Right lobe of liver (tissue), 6 donors: ENCODE data around the gene TLL2. TPM values are rescaled to one million over a fixed set of nuclear protein-coding genes. Genes with fewer than 3 reads are reported as not detected.
A peak's percentile ranks its signal among the peaks of the same experiment; 100 is the strongest.

ENCODE experiments used
- ATAC-seq, 4 donors: fragments of 200-7000 bp; cut with Tn5 transposase; one replicate each; pipeline ENCODE4 v1.9.1; 2020; ENCODE audit warnings: mild to moderate bottlenecking in 4 of 4, moderate library complexity in 4 of 4
- DNase-seq, 3 donors: peaks; one replicate each; pipeline ENCODE4 v3.0.0-alpha.2; 2020
- H3K27ac ChIP-seq, 3 donors: fragments of 200-600 bp; one replicate each; pipeline ENCODE4 v1.8.0; 2022
- H3K27me3 ChIP-seq, 2 donors: fragments of 200-600 bp; one replicate each; pipeline ENCODE4 v1.8.0; 2022
- H3K36me3 ChIP-seq, 4 donors: fragments of 200-600 bp; sonication (generic) in 1 of 4; one replicate each; pipeline versions ENCODE4 v1.5.1 to v1.8.0; 2017 to 2022; ENCODE audit warnings: control low read depth in 1 of 4
- H3K4me1 ChIP-seq, 4 donors: fragments of 200-600 bp; sonication (generic) in 1 of 4; one replicate each; pipeline versions ENCODE4 v1.5.1 to v1.8.0; 2017 to 2022; ENCODE audit warnings: control low read depth in 1 of 4
- H3K4me3 ChIP-seq, 3 donors: fragments of 200-600 bp; one replicate each; pipeline ENCODE4 v1.8.0; 2022
- H3K9me3 ChIP-seq, 4 donors: fragments of 200-600 bp; sonication (generic) in 1 of 4; one replicate each; pipeline versions ENCODE4 v1.5.1 to v1.8.0; 2017 to 2022; ENCODE audit warnings: control low read depth in 1 of 4
- CTCF ChIP-seq, 4 donors: fragments of 200-600 bp in 3 of 4; fragments of 450-650 bp in 1 of 4; IDR thresholded peaks; one replicate each; pipeline versions ENCODE4 v1.5.1 to v1.8.0; 2016 to 2022; ENCODE audit warnings: antibody characterized with exemption in 4 of 4, mild to moderate bottlenecking in 2 of 4
- POLR2A ChIP-seq: fragments of 450-650 bp; IDR thresholded peaks from one replicate; pipeline ENCODE4 v1.6.1; 2017; ENCODE audit warnings: antibody characterized with exemption, mild to moderate bottlenecking
- WGBS: methylation state at CpG from one replicate; pipeline ENCODE4 v1.1.6; 2018; ENCODE audit warnings: low coverage, low lambda C conversion rate; ENCODE audit not compliant: insufficient coverage; ENCODE audit errors: missing lambda C conversion rate; 5-methylcytosine and 5-hydroxymethylcytosine counted together
- intact Hi-C, 2 donors: fragments of 100-400 bp; cut with DNase I; formaldehyde crosslinking; loops; one replicate each; pipeline versions ENCODE4 v1.11.2 to v1.14.1; 2022
- total RNA-seq, 6 experiments: library from RNA; depleted of rRNA in 2 of 6; stranded (reverse); fragments of >200 nt in 2 of 6; fragmentation: NEBNext Ultra II Directional in 3 of 6; extraction: Animal tissue kit (Norgen Biotek cat#: 25700) in 3 of 6; gene quantifications; one replicate each; pipeline versions ENCODE4 v1.1.0 to v1.2.4, GENCODE V29; 2016 to 2023
- donor health status: DM: no; HTN: yes; CAD: no.
- donor health status: DM: no; HTN: no; CAD: no.
- donor health status: DM: no; HTN: no; CAD: no.
- donor health status: DM: no; HTN: yes; CAD: no.
- donor health status: DM: no; HTN: yes; CAD: no.

The TLL2 gene
- total RNA-seq, 6 experiments from 2014 or later: 0.11 to 0.14 TPM; not detected in 4

DNA sequence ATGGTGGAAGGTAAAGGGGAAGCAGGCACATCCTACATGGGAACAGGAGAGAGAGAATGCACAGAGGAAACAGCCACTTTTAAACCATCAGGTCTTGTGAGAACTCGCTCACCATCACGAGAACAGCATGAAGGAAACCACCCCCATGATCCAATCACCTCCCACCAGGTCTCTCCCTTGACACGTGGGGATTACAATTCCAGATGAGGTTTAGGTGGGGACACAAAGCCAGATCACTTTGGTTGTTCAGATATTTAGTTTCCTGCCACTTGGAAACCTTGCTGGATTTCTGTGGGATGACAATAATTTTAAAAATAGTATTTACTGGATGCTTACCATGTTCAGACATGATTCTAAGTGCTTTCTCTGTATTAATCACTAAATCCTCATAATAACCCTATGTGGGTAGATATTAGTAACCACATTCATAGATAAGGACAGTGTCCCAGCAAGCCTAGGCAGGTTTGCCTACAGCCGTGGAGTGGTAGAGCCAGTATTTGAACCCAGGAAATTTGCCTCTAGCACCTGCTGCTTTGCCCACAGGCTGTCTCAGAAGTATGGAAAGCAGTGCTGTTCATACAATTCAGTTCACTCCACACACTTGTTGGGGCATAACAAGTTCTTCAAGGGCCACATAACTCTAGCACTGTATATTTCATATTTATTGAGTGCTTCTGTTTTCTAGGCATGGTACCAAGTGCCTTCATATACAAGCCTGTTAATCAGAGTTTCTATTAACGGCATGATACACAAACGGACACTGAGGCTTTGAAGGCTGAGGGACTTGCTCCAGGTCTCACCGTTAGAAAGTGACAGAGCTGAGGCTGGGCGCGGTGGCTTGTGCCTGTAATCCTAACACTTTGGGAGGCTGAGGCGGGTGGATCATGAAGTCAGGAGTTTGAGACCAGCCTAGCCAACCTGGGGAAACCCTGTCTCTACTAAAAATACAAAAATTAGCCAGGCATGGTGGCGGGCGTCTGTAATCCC lies 8.3 kb downstream of the TLL2 start:
- intact Hi-C loops: loop anchor here in 1 of 2 donors (5.0 kb wide), 1 partner anchor 133 kb away; no protein-coding TSS in a partner anchor
- H3K4me1 ChIP-seq: no peaks in the 10 kb centered on the region
- no peak overlapping the region for H3K27ac ChIP-seq
- no peaks in the 10 kb centered on the region for H3K27me3 ChIP-seq
- H3K9me3 ChIP-seq: no peaks in the 10 kb centered on the region
- WGBS: 56% methylated on average over 5 of the region's 12 CpGs
- no peak for DNase-seq
- ATAC-seq: no peak
- H3K36me3 ChIP-seq: no peaks in the 10 kb centered on the region
- TF ChIP-seq CTCF (IDR thresholded peaks at IDR 0.05) (no peak), POLR2A (no peak)
- H3K4me3 ChIP-seq: no peak overlapping the region

DNA sequence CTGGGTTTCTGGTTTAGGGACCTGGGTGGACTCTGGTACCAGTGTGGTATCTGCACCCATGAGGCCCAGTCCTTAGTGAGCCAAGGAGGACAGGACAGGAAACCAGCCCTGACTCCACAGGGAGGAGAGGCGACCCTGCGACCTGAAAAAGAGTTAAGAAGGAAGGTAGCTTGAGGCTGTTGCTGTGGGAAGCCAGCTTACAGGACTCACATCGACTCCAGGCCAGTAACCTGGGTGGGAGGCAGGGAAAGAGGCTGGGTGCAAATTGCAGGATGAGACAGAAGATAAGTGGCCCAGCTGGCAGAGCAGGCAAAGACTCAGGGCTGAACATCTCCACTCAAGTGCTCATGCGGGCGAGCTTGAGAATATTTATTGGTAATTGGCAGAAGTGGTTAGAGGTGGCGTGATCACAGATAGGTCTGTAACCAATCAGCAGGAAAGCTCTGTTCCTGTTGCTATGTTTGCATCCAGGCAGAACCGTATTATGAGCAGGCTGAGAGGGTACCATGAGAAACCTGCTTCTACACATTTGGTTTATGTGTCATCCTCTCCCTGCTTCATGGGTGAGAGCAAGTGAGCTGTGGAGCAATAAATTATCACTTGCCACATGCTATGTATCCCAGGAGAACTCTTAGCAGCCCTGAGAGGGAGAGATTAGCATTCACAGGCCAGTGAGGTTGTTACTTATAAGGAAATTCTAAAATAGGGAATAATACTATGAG lies 11.0 kb downstream of the TLL2 start:
- H3K27ac ChIP-seq: no peak overlapping the region
- intact Hi-C loops: no loop called here
- no peak overlapping the region for H3K4me3 ChIP-seq
- ATAC-seq: no peak
- no peak for TF ChIP-seq CTCF (IDR thresholded peaks at IDR 0.05)
- no peak for TF ChIP-seq POLR2A
- H3K4me1 ChIP-seq: no peaks in the 10 kb centered on the region
- WGBS: 84% methylated on average over 4 of the region's 7 CpGs
- no peaks in the 10 kb centered on the region for H3K27me3 ChIP-seq
- no peak for DNase-seq
- H3K9me3 ChIP-seq: no peaks in the 10 kb centered on the region
- no peaks in the 10 kb centered on the region for H3K36me3 ChIP-seq

DNA sequence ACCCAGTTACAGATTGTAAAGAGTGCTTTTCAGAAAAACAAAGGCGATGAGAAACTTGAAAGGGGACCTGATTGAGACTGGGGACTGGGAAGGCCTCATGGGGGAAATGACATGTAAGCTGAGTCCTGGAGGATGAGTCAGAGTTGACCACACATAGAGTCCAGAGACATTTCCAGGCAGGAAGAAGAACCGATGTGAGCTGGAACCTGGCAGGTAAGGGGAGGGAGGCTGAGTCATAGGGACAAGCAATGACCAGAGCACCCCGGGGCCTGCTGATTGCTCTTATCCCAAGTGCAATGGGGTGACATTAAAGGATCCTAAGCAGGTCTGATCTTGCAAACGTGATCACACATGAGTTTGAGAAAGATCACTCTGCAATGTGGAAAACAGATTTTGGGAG lies 11.7 kb downstream of the TLL2 start:
- H3K9me3 ChIP-seq: no peaks in the 10 kb centered on the region
- ATAC-seq (peak in 1 of 4 donors; percentile 71), DNase-seq (no peak)
- TF ChIP-seq POLR2A: no peak
- no peak for TF ChIP-seq CTCF (IDR thresholded peaks at IDR 0.05)
- H3K27ac ChIP-seq: no peak overlapping the region
- WGBS: 61% methylated on average over 3 of the region's 4 CpGs
- intact Hi-C loops: no loop called here
- H3K36me3 ChIP-seq: no peaks in the 10 kb centered on the region
- H3K4me3 ChIP-seq: no peak overlapping the region
- no peaks in the 10 kb centered on the region for H3K27me3 ChIP-seq
- H3K4me1 ChIP-seq: no peaks in the 10 kb centered on the region

DNA sequence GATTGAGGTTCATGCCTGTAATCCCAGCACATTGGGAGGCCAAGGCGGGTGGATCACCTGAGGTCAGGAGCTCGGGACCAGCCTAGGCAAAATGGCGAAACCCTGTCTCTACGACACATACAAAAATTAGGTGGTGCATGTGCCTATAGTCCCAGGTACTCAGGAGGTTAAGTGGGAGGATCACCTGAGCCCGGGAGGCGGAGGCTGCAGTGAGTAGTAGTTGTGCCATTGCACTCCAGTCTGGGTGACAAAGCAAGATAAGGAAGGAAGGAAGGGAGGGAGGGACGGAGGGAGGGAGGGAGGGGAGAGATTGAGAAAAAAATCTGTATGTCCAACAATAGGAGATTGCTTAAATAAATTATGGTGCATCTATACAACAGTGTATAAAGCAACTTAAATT lies 13.2 kb downstream of the TLL2 start:
- H3K4me3 ChIP-seq: no peak overlapping the region
- no peaks in the 10 kb centered on the region for H3K4me1 ChIP-seq
- H3K36me3 ChIP-seq: no peaks in the 10 kb centered on the region
- ATAC-seq (no peak), DNase-seq (no peak)
- H3K27me3 ChIP-seq: no peaks in the 10 kb centered on the region
- no peak overlapping the region for H3K27ac ChIP-seq
- intact Hi-C loops: no loop called here
- no peaks in the 10 kb centered on the region for H3K9me3 ChIP-seq
- 59% methylated on average over 6 of the region's 7 CpGs for WGBS
- TF ChIP-seq POLR2A (no peak), CTCF (IDR thresholded peaks at IDR 0.05) (no peak)
